GM04504 (cell line): Measurements from ENCODE around the gene NPB.

Experiments
- DNase-seq: peaks from one replicate; pipeline ENCODE4 v3.0.0-alpha.2; 2012; ENCODE audit warnings: low read depth

Gene NPB

GRCh38 chr17:81869221-81870130 is 32.6 kb upstream of the NPB start:
- DNase-seq = no peak

- DNase-seq = no peak
Measured at GRCh38 chr17:81870131-81870980, 31.7 kb upstream of the NPB start.

- DNase-seq = no peak
Measured at GRCh38 chr17:81870981-81871386, 31.1 kb upstream of the NPB start, which contains the start of gene ARHGDIA. Gene ARHGDIA (minus strand): TSS chr17:81871337. CDS start chr17:81869930, 1,407 bp downstream.

GRCh38 chr17:81871387-81872230 is 30.4 kb upstream of the NPB start:
- DNase-seq = peak; percentile 75

GRCh38 chr17:81877569-81877968 is 24.5 kb upstream of the NPB start:
- no peak for DNase-seq

GRCh38 chr17:81878294-81878693 is 23.7 kb upstream of the NPB start:
- DNase-seq = no peak

- DNase-seq = no peak
Measured at GRCh38 chr17:81879121-81879520, 22.9 kb upstream of the NPB start.

GRCh38 chr17:81884520-81884919 is 17.5 kb upstream of the NPB start:
- no peak for DNase-seq

- no peak for DNase-seq
Measured at GRCh38 chr17:81884968-81885367, 17.1 kb upstream of the NPB start.

GRCh38 chr17:81885454-81885853 is 16.6 kb upstream of the NPB start:
- no peak for DNase-seq

GRCh38 chr17:81885869-81886548 is 16.0 kb upstream of the NPB start:
- DNase-seq = no peak

- DNase-seq = no peak
Measured at GRCh38 chr17:81888105-81888987, 13.7 kb upstream of the NPB start.

GRCh38 chr17:81888988-81889595 is 12.9 kb upstream of the NPB start:
- DNase-seq = no peak

GRCh38 chr17:81889602-81890001 is 12.4 kb upstream of the NPB start:
- no peak for DNase-seq

- DNase-seq = no peak
Measured at GRCh38 chr17:81890447-81891302, 11.4 kb upstream of the NPB start.

- no peak for DNase-seq
Measured at GRCh38 chr17:81891303-81891552, 10.8 kb upstream of the NPB start.

GRCh38 chr17:81895400-81895799 is 6.6 kb upstream of the NPB start:
- no peak for DNase-seq

- peak; percentile 90 for DNase-seq
Measured at GRCh38 chr17:81898029-81898866, 3.8 kb upstream of the NPB start.
